A673 (cell line): ENCODE results near the gene PRODH. TPM values are rescaled to one million over a fixed set of nuclear protein-coding genes. Genes with fewer than 3 reads are reported as not detected.
"Not testable (repeated sequence)": the region's sequence is repeated elsewhere in the genome, so short reads cannot be mapped to it uniquely, and the experiment has no call there.

Experiments used
- BruUV-seq: library from RNA; stranded (reverse); fragments of 400-500 nt; replicated peaks from 2 replicates; lab custom pipeline; 2021; lab: Mats Ljungman, UMichigan
- CTCF ChIA-PET: fragments of 300-600 bp; sonication (Branson Sonifier 250); formaldehyde crosslinking; loops from one replicate; lab custom pipeline; 2022; ENCODE audit warnings: antibody characterized with exemption; lab: Charles Lee
- POLR2A ChIA-PET: fragments of 300-600 bp; sonication (Branson Sonifier 250); formaldehyde crosslinking; loops from one replicate; lab custom pipeline; 2022; ENCODE audit warnings: antibody characterized with exemption; ENCODE audit not compliant: low non-redundant PET; lab: Charles Lee
- DNase-seq: peaks from one replicate; pipeline ENCODE4 v3.0.0-alpha.2; 2015; ENCODE audit warnings: low spot score
- H3K27ac ChIP-seq: fragments of 200-600 bp; sonication (generic); 2 replicates; pipeline ENCODE4 v1.5.1; 2016; ENCODE audit warnings: mixed run types, low read depth, mild to moderate bottlenecking, mixed read lengths, antibody characterized with exemption, low read length; ENCODE audit not compliant: poor library complexity, severe bottlenecking
- H3K27me3 ChIP-seq: fragments of 200-600 bp; sonication (generic); replicated peaks from 2 replicates; pipeline ENCODE4 v1.6.1; 2017; ENCODE audit warnings: mixed run types, low read depth, mild to moderate bottlenecking, mixed read lengths, antibody characterized with exemption, low read length; ENCODE audit not compliant: insufficient read depth, poor library complexity
- H3K36me3 ChIP-seq: fragments of 200-600 bp; sonication (generic); 2 replicates; pipeline ENCODE4 v1.6.1; 2016; ENCODE audit warnings: mixed run types, mild to moderate bottlenecking, mixed read lengths, antibody characterized with exemption, low read length; ENCODE audit not compliant: insufficient read depth, poor library complexity, severe bottlenecking
- H3K4me1 ChIP-seq: fragments of 200-600 bp; sonication (generic); 2 replicates; pipeline ENCODE4 v1.6.1; 2017; ENCODE audit warnings: mixed run types, mild to moderate bottlenecking, mixed read lengths, antibody characterized with exemption, low read length; ENCODE audit not compliant: insufficient read depth, poor library complexity, severe bottlenecking
- H3K4me3 ChIP-seq: fragments of 200-600 bp; sonication (generic); 2 replicates; pipeline ENCODE4 v1.5.1; 2016; ENCODE audit warnings: low read depth, mixed run types, mild to moderate bottlenecking, mixed read lengths, low read length; ENCODE audit not compliant: poor library complexity, severe bottlenecking
- H3K9me3 ChIP-seq: fragments of 200-600 bp; sonication (generic); 2 replicates; pipeline ENCODE4 v1.6.1; 2016; ENCODE audit warnings: mixed run types, low read depth, mild to moderate bottlenecking, mixed read lengths, antibody characterized with exemption, low read length; ENCODE audit not compliant: poor library complexity, severe bottlenecking
- EZH2 ChIP-seq: fragments of 200-600 bp; sonication (generic); IDR thresholded peaks from 2 replicates; pipeline ENCODE4 v1.6.1; 2017; ENCODE audit warnings: borderline replicate concordance, low read depth, mild to moderate bottlenecking, mixed read lengths, antibody characterized with exemption, low read length; ENCODE audit not compliant: poor library complexity, severe bottlenecking
- intact Hi-C: fragments of 100-400 bp; cut with micrococcal nuclease; formaldehyde crosslinking; loops from one replicate; pipeline ENCODE4 v1.10.0; 2022; ENCODE audit not compliant: unreplicated experiment
- total RNA-seq: library from RNA; stranded (reverse); gene quantifications from 2 replicates; pipeline ENCODE4 v1.2.3, GENCODE V29; 2021
- TF ChIP-seq, protein P1 (sequence below): fragments of 300-800, 200-600 bp; sonication (generic); conservative IDR thresholded peaks from 2 replicates; pipeline ENCODE4 v1.5.1; 2017; ENCODE audit warnings: low read depth, mild to moderate bottlenecking, antibody characterized with exemption, low read length, moderate library complexity, mixed read lengths

PRODH gene
- total RNA-seq, 1 experiment from 2014 or later: 10.9 TPM

DNA sequence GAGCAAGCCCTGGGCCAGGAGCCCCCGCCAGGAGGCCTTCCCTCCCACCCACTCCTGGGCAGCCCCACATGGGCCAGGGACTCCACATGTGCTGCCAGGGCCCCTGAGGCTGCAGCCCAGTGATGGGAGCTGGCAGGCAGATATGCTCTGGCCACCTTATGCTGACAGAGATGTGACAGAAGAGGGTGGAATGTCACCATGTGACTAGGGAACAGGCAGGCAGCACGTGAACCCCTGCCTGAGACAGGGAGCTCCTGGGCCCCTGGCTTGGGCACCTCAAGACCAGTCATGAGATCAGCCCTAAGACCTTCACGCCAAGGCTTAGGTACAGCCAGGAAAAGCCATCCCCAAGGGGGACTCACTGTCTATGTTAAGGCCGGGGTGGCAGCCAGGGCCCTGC lies 9.1 kb downstream of the PRODH start:
- Histone ChIP-seq H3K9me3 (no peaks in the 10 kb centered on the region), H3K4me3 (no peak overlapping the region), H3K27me3 (no peaks in the 10 kb centered on the region), H3K27ac (no peak overlapping the region), H3K4me1 (no peaks in the 10 kb centered on the region), H3K36me3 (no peaks in the 10 kb centered on the region)
- CTCF ChIA-PET: no interaction called here
- DNase-seq: no peak
- BruUV-seq: no TSS peak
- intact Hi-C loops: no loop called here
- POLR2A ChIA-PET: no interaction called here
- no peak for TF ChIP-seq EZH2
- TF ChIP-seq, protein P1, sequence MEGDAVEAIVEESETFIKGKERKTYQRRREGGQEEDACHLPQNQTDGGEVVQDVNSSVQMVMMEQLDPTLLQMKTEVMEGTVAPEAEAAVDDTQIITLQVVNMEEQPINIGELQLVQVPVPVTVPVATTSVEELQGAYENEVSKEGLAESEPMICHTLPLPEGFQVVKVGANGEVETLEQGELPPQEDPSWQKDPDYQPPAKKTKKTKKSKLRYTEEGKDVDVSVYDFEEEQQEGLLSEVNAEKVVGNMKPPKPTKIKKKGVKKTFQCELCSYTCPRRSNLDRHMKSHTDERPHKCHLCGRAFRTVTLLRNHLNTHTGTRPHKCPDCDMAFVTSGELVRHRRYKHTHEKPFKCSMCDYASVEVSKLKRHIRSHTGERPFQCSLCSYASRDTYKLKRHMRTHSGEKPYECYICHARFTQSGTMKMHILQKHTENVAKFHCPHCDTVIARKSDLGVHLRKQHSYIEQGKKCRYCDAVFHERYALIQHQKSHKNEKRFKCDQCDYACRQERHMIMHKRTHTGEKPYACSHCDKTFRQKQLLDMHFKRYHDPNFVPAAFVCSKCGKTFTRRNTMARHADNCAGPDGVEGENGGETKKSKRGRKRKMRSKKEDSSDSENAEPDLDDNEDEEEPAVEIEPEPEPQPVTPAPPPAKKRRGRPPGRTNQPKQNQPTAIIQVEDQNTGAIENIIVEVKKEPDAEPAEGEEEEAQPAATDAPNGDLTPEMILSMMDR: no peak

DNA sequence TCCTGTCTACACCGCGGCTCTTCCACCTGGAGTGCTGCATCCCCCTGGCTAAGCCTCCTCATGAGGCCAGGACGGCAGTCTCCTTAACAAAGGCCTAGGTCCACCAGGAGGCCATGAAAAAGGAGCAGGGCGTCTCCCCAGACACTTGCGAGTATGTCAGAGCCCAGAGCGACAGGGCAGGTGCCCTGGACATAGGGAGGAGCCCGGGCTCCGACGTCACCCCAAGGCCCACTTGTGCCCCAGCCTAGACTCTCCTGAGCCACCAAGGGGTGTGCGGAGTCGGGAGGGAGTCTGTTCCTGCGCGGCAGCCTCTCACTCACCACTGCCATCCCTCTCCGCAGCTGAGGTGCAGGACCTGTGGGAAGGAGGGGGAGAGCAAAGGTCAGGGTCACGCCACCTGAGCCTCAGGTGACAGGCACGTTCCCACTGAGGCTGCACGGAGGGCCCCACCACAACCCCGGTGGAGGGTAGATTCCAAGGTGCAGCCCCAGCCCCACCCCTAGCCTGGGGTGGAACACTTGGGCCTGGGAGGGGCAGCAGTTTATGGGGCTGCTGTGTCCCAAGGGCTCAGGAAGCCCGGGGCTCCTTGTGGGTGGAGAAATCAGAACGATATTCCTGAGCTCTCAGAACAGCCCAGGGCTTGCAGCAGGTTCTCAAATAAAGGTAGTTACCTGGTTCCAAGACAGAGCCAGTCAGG lies 10.6 kb downstream of the PRODH start:
- Histone ChIP-seq H3K9me3 (no peaks in the 10 kb centered on the region), H3K36me3 (no peaks in the 10 kb centered on the region), H3K4me3 (no peak overlapping the region), H3K27ac (no peak overlapping the region), H3K4me1 (no peaks in the 10 kb centered on the region), H3K27me3 (no peaks in the 10 kb centered on the region)
- intact Hi-C loops: no loop called here
- CTCF ChIA-PET: no interaction called here
- DNase-seq: no peak
- no TSS peak for BruUV-seq
- TF ChIP-seq, protein P1: no peak
- no peak for TF ChIP-seq EZH2
- POLR2A ChIA-PET: no interaction called here

GRCh38 chr22:18920257-18920902 lies 15.7 kb downstream of the PRODH start:
- BruUV-seq, H3K4me3 ChIP-seq, H3K4me1 ChIP-seq, CTCF ChIA-PET, H3K36me3 ChIP-seq, H3K9me3 ChIP-seq, intact Hi-C loops, DNase-seq, H3K27ac ChIP-seq, POLR2A ChIA-PET, H3K27me3 ChIP-seq: not testable (repeated sequence)

DNA sequence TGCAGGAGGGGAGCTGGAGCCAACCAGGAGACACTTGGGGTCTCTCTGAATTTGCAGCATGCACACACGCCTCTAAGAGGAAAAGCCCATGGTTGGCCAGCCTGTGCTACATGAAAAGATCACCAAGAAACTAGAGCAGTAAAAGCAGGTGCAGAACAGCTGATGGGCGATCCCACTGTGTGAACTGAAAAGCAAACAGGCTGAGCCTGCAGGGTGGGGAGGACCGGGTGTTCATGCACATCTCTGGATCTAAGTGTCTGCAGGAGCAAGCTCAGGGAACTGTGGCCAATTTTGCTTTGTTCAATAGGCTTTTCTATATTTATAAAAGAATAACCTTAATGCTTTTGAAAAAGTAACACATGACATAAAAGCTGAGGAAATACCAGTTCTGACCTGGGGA lies 18.3 kb downstream of the PRODH start:
- H3K27me3 ChIP-seq, DNase-seq, H3K27ac ChIP-seq, BruUV-seq, H3K36me3 ChIP-seq, POLR2A ChIA-PET, H3K4me3 ChIP-seq, intact Hi-C loops, CTCF ChIA-PET, H3K4me1 ChIP-seq, H3K9me3 ChIP-seq: not testable (repeated sequence)

DNA sequence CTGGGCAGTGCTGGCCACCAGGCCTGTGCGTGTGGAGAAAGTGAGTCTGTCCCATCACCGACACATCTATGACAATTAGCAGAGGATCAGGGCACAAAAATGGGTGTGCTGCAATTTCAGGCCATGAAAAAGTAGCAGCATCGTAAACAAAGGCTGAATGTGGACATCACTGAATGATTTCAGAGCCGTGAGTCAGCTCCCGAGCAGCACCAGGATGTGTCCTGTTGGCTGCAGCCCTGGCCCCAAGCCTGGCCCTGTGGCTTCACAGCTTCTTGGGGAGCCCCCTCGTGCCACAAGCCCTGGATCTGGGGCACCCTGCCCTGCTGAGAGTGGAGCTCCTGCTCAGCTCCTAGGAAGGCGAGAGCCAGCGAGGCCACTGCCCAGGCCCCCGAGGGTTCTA lies 20.5 kb downstream of the PRODH start:
- BruUV-seq, POLR2A ChIA-PET: not testable (repeated sequence)

GRCh38 chr22:18914558-18914957 lies 21.5 kb downstream of the PRODH start:
- DNase-seq, H3K9me3 ChIP-seq, H3K4me1 ChIP-seq, H3K27me3 ChIP-seq, H3K27ac ChIP-seq, POLR2A ChIA-PET, H3K4me3 ChIP-seq, H3K36me3 ChIP-seq, CTCF ChIA-PET, intact Hi-C loops, BruUV-seq: not testable (repeated sequence)

More for the DNA sequence above, 20.5 kb downstream of the PRODH start:
- intact Hi-C loops, DNase-seq, H3K27me3 ChIP-seq, H3K9me3 ChIP-seq, H3K4me3 ChIP-seq, H3K27ac ChIP-seq, CTCF ChIA-PET, H3K36me3 ChIP-seq, H3K4me1 ChIP-seq: not testable (repeated sequence)
